GM23248 (cell line): ENCODE measurements around the gene ST6GALNAC4.

ENCODE experiments used
- EZH2 ChIP-seq: fragments of 200-600 bp; sonication (generic); IDR thresholded peaks from 2 replicates; pipeline ENCODE4 v1.6.1; 2018; ENCODE audit warnings: antibody characterized with exemption, mild to moderate bottlenecking; ENCODE audit not compliant: insufficient read depth, poor library complexity, severe bottlenecking
- EZH2phosphoT487 ChIP-seq: fragments of 200-600 bp; sonication (generic); IDR thresholded peaks from 2 replicates; pipeline ENCODE4 v1.6.1; 2018; ENCODE audit warnings: antibody characterized with exemption, moderate library complexity, mild to moderate bottlenecking, low read depth; ENCODE audit not compliant: insufficient read depth

- TF ChIP-seq EZH2phosphoT487 (no peak), EZH2 (no peak)
Measured at GRCh38 chr9:127960410-127961154, 43.7 kb upstream of the ST6GALNAC4 start.
